NCI-H1436 treated with DMSO at 0.1 percent for 48 hours (cell line): Measurements from ENCODE around the gene RBFOX1.

Experiments
- DNase-seq: peaks from one replicate; lab custom pipeline; 2025; lab: John Stamatoyannopoulos, UW

Gene RBFOX1

DNA sequence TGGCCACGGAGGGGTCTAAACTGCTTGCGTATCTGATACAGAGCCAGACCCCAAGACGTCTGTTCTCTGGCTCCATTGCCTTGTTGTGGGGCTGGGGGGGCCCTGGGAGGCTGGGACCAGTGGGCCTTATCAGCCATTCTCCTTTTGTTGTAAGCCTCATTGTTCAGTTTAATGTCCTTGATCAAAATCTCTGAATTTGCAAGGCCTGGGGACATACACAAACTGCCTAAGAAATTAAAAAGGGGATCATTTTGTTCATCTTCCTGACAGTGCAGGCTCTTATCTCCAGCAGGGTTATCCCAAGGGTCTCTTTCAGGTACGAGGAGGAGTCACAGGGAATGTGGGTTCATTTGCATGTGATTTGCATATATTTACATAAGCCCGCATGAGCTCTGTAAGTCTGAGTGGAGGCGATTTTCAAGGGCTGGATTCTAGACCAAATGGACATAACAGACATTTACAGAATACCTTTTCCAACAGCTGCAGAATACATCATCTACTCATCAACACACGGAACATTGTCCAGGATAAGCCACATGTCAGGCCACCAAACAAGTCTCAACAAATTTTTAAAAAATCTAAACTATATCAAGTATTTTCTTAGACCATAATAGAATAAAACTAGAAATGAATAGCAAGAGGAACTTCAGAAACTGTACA, 269.8 kb downstream of the RBFOX1 start:
- DNase-seq, result no peak

DNA sequence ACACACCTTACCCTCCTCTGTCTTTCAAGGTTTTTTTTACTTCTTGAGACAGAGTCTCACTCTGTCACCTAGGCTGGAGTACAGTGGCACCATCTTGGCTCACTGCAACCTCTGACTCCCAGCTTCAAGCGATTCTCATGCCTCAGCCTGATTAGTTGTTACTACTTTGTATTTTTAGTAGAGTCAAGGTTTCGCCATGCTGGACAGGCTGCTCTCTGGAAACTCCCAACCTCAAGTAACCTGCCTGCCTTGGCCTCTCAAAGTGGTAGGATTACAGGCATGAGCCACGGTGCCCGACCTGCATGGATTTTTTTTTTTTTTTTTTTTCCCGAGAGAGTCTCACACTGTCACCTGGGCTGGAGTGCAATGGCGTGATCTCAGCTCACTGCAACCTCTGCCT, 273.2 kb downstream of the RBFOX1 start:
- no peak for DNase-seq

DNA sequence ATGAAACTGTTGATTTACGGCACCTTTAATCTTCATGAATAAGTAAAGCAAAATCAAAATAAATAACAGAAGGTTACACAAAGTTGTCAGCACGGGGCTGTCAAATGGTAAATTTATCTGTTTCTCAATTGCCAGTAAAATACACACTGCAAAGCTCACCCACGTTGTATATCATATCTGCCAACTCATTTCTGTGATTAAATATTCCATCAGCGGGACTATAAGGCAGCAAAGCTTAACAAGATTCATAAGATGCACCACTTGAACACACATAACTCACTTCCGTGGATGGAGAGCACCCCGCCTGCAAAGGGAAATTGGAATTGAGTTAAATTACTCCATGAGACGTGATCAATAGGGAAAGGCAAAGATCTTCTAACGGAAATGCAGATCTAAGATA, 280.0 kb downstream of the RBFOX1 start:
- DNase-seq, result no peak

- no peak for DNase-seq
Observed at GRCh38 chr16:7613518-7613917, 280.9 kb downstream of the RBFOX1 start.

DNA sequence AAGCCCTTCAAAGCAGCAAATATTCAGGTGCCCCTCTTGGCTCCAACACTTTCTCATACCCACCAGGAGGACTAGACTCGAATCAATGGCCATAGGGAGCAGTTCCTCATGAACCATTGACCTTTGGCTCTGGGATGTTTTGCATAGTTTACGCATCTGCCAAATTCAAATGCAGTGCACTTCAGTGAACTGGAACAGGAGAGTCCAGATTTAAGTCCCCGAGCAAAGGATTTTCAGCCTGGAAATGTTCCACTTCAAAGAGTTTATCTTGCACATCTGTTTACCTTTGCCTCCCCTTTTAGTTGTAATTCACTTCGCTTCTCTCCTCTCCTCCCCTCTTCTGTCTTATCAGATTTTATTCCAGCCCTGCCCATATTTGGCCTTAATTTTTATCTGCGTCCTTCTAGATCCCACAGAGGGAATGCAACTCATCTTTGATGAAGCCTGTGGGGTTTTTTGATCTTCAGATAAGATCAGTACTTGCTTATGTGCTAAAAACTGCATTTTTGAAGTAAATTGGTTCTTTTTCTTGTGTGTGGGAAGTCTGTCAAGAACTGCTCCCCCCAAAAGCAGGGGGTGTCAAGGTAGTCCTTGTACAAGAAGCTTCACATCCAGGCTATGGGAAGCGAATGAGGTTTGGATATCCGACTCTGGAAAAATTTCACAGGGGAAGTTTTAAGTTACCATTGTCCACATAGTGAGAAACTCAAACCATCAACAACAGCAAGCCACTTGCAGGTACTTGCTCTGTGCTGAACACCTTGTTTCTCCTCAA, 281.6 kb downstream of the RBFOX1 start:
- no peak for DNase-seq

DNA sequence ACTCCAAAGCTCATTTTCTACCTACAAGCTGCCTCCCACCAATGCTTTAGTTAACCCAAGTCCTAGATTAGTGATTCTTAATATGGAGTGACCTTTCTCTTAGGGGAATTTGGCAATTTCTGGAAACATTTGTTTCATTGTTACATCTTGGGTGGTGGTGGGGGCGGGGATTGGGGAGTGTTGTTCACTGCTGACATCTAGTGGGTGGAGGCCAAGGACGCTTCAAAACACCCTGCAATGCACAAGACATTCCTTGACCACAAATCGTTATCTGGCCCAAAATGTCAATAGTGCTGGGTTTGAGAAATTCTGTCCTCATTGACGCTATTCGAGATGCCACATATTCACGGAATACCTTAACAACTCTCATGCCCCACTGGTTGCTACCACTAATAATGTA, 282.9 kb downstream of the RBFOX1 start:
- no peak for DNase-seq

GRCh38 chr16:7624871-7625766, 292.5 kb downstream of the RBFOX1 start:
- DNase-seq, result no peak

DNA sequence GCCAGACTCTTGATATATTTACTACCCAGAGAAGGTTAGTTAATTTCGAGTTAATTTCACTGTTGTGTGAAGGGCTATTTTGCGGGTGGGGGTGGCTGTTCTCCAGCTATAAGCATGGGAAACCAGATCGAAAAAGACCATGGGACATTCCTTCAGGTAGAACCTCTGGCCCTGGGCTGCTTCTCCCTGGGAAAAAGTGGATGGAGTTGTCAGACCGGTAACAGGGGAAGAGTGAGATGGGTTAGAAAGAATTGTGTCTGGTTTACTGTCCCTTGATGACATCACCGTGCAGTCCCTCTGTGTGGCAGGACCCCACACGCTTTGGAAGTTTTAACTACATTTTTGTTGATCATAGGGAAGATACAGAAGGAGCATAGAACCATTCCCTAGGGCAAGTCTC, 296.3 kb downstream of the RBFOX1 start:
- DNase-seq, result no peak

GRCh38 chr16:7629571-7629970, 296.9 kb downstream of the RBFOX1 start:
- DNase-seq, result no peak

DNA sequence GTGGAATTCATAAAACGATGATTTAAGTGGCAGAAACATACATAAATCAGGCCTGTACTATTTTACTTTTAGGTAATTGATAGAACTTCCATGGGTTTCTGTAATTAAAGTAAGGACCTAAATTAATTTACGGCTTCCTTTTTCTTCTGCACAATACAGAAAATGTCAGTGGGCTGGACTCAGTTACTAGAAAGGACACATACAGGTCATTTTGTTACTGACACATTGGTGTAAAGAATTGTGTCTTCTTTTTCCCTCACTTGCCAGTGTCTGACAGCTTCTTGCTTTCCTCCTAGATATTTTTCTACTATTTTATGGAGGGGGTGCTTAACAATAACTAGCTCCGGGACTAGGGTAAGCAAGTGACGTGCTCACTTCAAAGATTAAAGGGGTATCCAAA, 304.8 kb downstream of the RBFOX1 start:
- no peak for DNase-seq

DNA sequence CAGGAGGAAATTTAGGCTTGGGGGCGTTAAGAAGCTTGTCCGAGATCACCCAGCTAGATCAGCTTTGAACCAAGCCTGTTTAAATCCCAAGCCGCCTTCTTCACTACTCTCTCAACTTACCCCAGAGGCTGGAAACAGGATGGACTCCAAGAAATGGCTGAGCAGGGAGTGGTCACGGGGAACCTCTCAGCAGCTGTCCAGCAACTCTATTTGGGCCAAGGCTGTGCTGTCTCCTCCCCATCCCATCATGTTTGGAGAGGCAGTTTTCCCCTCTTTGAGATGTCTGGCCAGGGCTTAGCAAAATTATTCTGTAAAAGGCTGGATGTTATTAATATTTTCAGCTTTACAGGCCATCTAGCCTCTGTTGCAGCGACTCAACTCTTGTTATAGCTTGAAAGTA, 305.7 kb downstream of the RBFOX1 start:
- no peak for DNase-seq

GRCh38 chr16:7640334-7640733, 307.7 kb downstream of the RBFOX1 start:
- DNase-seq, result no peak

DNA sequence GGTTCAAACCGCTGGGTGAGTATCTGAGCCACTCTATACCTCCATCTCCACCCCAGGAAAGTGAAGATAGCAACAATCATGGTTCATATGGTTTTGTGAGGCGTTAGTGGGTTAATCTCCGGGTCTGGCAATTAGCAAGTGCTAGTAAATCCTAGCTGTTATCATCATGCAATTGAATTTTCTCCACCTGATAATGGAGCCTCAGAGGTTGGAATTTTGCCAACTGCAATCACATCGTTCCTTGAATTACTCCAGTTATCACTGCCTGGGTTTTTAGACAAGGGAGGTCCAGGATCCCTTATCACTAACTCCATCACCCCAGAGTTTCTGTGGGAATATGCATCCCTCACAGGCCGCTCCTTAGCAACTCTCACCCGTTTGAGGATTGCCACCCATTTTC, 311.5 kb downstream of the RBFOX1 start:
- no peak for DNase-seq

GRCh38 chr16:7644811-7645210, 312.2 kb downstream of the RBFOX1 start:
- no peak for DNase-seq

DNA sequence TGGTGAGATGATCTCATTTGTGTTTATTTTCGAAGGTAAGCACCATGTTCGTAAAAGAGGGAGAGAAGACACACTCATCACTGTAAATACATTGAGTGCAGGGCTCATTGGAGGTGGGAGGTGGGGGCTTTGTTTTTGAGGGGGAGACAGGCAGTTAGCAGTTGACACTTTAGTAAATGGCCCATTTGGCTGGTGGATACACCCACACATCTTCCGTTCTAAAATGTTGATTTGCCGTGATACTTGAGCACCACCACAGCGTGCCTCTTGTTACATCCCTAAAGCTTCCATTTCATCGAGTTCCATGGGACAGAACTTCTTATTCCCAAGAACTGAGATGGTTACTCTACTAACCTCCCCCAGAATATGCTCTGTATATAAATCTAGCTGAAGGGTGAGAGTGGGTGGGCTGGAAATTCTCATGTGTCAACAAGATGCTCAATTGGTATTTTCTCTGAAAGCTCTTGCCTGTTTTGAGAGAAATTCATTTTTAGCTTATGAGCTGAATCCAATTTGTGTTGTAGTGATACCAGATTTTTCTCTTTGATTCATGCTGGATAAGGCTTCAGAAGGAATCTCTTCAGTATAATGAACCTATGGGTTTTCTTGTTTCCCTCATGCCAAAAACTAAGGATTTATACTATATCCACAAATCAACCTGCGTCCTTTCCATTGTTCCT, 314.3 kb downstream of the RBFOX1 start:
- no peak for DNase-seq

DNA sequence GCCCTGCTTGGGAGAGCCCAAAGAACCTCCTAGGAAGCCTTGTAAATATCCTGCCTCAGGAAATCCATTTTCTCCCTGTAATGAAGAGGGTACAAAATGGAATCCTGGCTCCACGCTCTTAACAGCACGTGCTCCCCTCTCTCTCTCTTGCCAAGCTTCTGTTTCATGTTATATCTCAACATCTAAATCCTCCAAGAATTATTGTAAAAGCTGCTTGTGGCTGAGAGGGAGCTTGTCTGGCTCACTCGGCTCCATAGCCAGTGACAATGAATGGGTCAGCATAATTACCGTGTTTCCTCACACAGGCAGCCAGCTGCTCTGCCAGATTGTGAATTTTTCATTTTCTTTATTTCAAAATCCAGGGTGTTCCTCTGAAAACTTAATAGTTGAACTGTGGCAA, 317.8 kb downstream of the RBFOX1 start:
- no peak for DNase-seq

DNA sequence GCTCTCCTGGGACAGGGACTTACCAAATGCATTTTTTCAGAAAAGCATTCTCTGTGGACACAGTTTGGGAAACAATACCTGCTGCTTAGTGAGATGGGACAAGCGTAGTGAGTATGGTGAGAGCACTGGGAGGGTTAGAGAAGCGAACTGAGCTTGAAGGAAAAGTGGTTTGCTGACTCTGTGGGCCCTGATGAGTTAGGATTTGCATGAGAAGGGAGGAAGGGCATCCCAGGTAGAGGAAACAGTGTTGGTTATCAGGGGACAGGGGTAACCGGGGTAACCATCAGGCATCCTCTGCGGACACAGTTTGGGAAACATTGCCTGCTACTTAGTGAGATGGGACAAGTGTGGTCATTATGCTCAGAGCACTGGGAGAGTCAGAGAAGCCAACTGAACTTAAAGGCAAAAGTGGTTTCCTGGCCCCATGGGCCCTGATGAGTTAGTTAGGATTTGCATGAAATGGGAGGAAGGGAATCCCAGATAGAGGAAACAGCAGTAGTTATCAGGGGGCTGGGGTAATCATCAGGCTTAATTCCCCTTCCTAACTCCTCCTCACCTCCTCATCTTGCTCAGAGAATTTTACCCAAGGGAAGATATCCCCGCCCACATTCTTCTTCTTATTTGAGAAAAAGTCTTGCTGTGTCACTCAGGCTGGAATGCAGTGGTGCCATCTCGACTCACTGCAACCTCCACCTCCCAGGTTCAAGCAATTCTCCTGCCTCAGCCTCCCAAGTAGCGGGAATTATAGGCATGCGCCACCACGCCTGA, 319.3 kb downstream of the RBFOX1 start:
- no peak for DNase-seq

- no peak for DNase-seq
Observed at GRCh38 chr16:7653746-7654461, 321.3 kb downstream of the RBFOX1 start.

- DNase-seq, result no peak
Observed at GRCh38 chr16:7675628-7676027, 343.0 kb downstream of the RBFOX1 start.

- DNase-seq, result no peak
Observed at GRCh38 chr16:7680296-7680695, 347.7 kb downstream of the RBFOX1 start.

- DNase-seq, result no peak
Observed at GRCh38 chr16:7688811-7689210, 356.2 kb downstream of the RBFOX1 start.
